Suprapubic skin (tissue), 4 donors: ENCODE data around the gene HOXB6.

Source experiments
- POLR2A ChIP-seq, 2 donors: fragments of 450-650 bp; IDR thresholded peaks; one replicate each; pipeline ENCODE4 v1.6.1; 2017; ENCODE audit warnings: antibody characterized with exemption in 2 of 2, mild to moderate bottlenecking in 2 of 2, moderate library complexity in 2 of 2
- POLR2AphosphoS5 ChIP-seq, 3 donors: sonication (generic); formaldehyde crosslinking; IDR thresholded peaks; one replicate each; pipeline ENCODE4 v1.6.1; 2017; ENCODE audit warnings: antibody characterized with exemption in 3 of 3
- TF ChIP-seq, protein P1 (sequence below), 2 donors: fragments of 200-600 bp in 1 of 2; fragments of 450-650 bp in 1 of 2; sonication (generic) in 1 of 2; IDR thresholded peaks; one replicate each; pipeline ENCODE4 v1.5.1; 2016 to 2019; ENCODE audit warnings: antibody characterized with exemption in 2 of 2, mild to moderate bottlenecking in 1 of 2, moderate library complexity in 1 of 2

- TF ChIP-seq, protein P1, sequence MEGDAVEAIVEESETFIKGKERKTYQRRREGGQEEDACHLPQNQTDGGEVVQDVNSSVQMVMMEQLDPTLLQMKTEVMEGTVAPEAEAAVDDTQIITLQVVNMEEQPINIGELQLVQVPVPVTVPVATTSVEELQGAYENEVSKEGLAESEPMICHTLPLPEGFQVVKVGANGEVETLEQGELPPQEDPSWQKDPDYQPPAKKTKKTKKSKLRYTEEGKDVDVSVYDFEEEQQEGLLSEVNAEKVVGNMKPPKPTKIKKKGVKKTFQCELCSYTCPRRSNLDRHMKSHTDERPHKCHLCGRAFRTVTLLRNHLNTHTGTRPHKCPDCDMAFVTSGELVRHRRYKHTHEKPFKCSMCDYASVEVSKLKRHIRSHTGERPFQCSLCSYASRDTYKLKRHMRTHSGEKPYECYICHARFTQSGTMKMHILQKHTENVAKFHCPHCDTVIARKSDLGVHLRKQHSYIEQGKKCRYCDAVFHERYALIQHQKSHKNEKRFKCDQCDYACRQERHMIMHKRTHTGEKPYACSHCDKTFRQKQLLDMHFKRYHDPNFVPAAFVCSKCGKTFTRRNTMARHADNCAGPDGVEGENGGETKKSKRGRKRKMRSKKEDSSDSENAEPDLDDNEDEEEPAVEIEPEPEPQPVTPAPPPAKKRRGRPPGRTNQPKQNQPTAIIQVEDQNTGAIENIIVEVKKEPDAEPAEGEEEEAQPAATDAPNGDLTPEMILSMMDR (IDR thresholded peaks at IDR 0.05) = no peak
- peak in 1 of 3 donors; percentile 53 for TF ChIP-seq POLR2AphosphoS5 (IDR thresholded peaks at IDR 0.05)
- no peak for TF ChIP-seq POLR2A (IDR thresholded peaks at IDR 0.05)
These were observed 6.8 kb downstream of the HOXB6 start for GRCh38 chr17:48597778-48598631.
